CD4-positive, alpha-beta T cell treated with Interleukin-17A for 1 hour (primary cell): ENCODE data around the gene IRS1.

ENCODE experiments used
- DNase-seq: peaks from one replicate; pipeline ENCODE4 v3.0.0-alpha.2; 2020

IRS1 gene

DNA sequence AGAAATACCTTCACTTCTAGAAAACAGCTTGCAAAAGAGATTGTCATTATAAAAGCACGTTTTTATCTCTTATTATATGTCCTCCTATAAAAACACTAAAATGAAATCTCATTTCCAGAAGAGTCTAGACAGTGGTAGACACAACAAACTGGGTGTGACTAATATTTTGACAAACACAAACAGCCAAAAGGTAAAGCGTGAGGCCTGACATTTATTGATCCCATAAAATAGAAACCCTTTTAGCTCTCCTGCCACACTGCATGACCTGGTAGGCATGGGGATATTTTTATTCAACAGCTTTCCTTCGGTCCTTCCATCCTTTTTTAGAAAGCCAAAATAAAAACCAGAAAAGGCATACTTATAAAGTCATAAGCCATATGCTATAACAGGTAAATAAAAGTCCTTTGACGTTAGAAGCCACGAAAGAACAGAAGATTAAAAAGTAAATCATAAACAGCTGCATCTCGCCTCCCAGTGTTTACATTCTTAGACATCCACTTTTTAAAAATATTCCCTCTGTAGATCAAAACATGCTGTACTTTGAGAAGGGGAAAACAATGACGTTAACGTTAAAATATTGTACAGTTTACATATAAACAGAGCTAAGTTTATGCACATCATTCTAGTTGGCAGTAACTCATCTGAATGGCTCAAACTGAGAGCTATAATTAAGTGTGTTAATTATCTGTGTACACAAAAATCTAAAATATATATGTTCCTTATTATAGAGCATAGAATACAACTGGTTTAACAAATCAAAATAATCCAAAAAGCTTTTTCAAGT is 44.6 kb downstream of the IRS1 start:
- DNase-seq = no peak

GRCh38 chr2:226752887-226753286 is 46.7 kb downstream of the IRS1 start:
- DNase-seq = no peak

DNA sequence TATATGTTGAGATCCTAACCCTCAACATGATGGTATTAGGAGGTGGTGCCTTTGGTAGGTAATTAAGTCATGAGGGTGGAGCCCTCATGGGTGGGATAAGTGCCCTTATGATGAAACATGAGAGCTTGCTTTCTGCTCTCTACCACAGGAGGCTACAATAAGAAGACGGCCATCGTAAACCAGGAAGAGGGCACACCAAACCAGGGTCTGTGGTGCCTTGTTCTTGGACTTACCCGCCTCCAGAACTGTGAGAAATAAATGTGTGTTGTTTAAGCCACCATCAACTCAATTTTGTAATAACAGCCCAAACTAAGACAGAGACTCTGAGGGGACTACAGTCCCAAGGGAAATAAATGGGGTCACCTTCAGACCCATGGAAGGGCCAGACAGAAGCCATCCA is 52.3 kb downstream of the IRS1 start:
- no peak for DNase-seq

DNA sequence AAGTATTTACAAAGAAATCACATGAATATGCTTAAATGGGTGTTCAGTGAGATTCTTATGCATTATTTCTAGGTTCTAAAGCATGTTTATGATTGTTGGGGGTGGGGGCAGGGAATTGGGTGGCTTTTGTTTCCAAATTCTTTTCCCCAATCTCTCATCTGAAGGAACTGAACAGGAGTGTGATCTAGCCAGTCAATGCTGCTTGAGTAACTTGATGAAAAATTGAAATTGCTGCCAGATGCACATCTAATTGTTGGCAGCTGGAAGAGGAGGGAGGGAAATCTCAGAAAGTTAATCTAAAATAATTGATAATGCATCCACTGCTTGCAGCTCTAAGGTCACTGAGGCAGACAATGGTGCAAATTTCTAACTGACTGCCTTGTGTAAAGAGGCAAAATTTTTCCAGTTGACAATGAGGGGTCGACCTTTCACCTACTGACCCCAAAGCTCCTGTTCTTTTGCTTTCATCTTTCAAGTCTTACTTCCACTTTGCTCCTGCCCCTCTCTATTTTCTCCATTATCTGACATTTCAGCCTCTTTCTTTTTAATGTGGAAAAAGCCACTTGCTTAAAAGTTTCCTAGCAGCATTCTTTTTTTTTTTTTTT is 53.3 kb downstream of the IRS1 start:
- no peak for DNase-seq

DNA sequence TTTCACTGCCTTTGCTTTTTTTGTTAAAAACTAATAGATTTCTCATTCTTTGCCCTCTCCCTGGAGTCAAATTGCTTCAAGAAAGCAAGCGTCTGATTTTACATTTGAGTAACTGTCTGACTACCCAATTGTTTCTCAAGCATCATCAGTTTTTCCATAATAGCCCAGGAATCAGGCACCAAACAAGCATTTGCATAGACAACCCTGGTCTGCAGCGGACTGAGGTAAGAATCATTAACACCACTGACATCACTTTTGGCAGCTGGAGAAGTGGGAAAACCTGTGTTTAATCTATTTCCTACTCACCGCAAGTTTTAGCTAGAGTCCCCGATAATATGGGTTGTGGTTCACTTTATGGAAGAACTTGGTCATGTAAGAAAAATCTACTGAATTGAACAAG is 55.7 kb downstream of the IRS1 start:
- no peak for DNase-seq

DNA sequence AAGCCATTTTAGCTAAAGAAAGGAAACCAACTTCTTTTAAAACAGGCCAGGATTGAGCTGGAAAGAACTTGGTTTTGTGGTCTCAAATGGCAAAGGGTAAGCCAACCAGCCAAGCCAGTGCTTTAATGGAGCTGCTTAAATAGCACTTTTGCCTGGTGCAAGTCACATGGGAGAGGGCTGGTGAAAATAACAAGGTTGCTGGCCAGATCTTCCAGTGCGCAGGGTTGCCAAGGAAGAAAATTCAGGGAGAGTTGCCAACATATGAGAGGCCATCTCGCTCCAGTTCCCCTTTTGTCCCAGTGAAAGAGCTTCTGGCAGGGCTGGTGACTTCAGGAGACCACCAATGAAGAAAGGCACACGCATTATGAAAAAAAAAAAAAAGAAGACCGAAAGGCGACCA is 57.3 kb downstream of the IRS1 start:
- DNase-seq = no peak

DNA sequence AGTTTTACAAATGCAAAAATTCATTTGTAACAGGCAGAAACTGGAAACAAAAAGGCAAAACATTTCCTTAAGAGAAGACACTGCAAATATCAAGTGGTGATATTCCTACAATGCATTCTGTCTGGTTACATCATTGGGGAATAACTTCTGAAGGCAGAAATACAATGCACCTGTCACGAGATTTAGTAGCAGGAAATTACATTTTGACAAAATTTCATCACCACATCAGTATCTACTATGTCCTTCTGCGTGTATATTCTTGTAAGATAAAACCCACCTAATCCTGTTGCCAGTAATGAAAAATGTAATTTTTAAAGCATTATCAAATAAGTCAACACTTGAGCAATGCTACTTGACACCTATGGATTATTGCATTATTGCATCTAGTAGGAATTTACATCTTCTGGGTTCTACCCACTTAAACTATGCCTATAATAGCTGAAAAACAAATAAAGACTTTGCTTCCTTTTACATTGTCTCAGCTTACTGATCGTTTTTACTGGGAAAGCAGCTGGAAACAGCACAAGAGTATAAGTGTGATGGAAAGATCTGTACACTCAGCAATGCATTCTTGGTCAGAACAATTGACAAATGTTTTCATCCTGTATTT is 59.5 kb downstream of the IRS1 start:
- DNase-seq = no peak

DNA sequence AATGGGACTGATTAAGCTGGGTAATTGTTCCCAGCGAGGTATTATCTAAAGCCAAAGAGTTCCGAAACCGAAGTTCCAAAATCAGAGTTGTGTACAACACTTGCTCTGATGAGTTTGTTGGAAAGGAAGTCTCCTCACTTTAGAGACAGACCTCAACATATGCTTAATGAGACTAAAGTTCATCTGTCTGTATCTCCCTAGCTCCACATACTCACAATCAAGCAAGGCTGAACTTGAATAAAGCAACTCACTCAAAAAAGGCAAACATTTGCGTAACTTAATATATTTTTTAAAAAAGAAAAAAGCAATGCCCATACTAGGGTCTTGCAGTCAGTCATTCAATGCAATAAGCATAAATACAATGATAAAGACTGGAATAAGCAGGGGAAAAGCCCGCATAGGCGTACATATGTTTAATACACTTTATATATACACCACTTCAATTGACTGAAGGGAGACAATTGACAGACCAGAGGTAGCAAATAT is 60.0 kb downstream of the IRS1 start:
- DNase-seq = no peak

DNA sequence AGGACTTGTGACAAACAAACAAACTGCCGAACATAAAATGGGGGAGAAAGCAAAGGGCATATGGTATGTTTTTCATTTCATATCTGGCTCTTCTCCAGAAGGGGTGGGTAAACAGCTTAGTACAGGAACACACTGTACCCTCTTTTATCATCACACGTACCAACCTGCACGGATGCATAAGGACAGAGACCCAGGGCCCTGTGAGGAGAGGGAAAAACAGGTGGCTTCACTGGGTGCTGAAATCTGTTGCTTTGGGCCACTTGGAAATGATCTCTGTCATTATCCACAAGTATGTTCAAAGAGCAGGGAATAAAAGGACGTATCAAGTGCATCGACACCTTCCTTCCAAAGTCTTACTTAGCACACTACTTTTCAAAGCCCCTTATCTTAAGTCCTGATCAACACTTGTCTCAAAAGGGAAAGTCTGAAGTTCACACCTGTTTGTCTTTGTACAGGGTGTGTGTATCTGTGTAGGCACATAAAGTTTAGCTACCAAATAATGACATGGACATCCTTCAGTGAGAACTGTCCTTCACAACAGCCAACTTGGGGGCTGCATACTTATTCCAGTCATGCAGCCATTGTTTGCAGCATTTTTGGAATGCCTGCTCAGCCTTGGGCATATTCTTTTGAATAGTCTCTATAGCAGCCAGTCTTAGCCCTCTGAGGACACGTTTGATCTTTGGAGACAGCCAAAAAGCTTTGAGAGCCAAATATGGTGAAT is 60.6 kb downstream of the IRS1 start:
- DNase-seq = no peak

- DNase-seq = no peak
Observed at GRCh38 chr2:226738191-226738820, 61.3 kb downstream of the IRS1 start.

- no peak for DNase-seq
Observed at GRCh38 chr2:226736382-226736781, 63.2 kb downstream of the IRS1 start.

DNA sequence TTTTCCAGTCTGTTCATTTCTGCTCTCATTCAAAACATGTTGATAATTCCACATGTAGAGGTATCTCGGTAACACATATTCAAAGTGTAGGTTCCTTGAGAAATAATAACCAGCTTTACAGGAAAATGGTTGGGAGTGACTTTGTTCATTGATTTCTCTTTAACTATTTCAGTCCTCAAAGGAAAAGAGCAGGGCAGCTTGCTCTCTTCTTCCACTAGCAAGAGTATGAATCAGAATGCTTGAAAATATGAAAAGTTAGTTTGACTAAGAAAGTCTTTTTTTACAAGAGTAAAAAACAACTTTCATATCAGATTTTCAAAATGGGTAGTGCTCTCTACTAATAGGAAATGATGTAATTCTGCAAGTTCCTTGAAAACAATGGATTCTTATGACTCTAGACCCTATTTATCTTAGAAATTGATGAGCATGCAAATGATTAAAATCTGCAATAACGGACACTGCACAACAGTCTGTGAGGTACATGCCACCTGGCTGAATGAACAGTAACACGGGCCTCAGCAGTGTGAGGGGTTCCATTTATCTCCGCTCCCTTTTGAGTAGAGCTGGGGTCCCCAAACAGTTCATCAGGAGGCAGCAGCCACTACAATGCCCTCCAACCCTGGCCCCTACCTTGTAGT is 65.6 kb downstream of the IRS1 start:
- DNase-seq = no peak

GRCh38 chr2:226733189-226733858 is 66.3 kb downstream of the IRS1 start:
- DNase-seq = no peak

GRCh38 chr2:226732478-226733188 is 67.0 kb downstream of the IRS1 start:
- DNase-seq = no peak

DNA sequence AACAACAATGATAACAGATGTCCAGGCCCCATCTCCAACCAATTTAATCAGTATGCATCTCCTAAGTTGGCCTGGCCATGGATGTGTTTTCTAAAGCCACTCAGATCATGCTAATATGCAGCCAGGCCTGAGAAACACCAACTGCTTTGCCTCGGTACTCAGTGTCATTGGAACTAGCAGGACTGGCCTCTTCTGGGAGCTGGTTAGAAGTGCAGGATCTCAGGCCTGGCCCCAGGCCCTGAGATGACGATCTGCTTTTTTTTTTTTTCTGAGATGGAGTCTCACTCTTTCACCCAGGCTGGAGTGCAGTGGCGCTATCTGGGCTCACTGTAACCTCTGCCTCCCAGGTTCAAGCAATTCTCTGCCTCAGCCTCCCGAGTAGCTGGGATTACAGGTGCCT is 69.1 kb downstream of the IRS1 start:
- no peak for DNase-seq

GRCh38 chr2:226728996-226729395 is 70.6 kb downstream of the IRS1 start:
- DNase-seq = no peak

GRCh38 chr2:226727251-226727650 is 72.4 kb downstream of the IRS1 start:
- DNase-seq = no peak

DNA sequence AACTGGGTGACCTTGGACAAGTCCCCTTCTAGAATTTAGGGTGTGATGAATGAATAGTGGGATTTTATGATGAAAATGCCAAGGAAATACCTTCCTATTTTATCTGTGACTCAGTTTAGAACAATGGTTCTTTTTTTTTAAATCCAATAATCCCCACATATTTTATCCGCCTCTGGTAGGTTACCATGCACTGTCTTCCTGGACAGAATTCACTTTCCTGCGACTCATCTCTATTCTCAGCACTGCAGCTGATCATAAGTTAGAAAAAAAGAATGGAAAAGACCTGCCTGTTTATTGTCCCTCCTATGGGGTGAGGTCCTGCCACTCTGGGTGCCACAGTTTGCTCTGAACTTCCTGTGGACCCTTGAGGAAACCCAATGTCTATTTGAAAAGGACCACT is 73.1 kb downstream of the IRS1 start:
- no peak for DNase-seq

DNA sequence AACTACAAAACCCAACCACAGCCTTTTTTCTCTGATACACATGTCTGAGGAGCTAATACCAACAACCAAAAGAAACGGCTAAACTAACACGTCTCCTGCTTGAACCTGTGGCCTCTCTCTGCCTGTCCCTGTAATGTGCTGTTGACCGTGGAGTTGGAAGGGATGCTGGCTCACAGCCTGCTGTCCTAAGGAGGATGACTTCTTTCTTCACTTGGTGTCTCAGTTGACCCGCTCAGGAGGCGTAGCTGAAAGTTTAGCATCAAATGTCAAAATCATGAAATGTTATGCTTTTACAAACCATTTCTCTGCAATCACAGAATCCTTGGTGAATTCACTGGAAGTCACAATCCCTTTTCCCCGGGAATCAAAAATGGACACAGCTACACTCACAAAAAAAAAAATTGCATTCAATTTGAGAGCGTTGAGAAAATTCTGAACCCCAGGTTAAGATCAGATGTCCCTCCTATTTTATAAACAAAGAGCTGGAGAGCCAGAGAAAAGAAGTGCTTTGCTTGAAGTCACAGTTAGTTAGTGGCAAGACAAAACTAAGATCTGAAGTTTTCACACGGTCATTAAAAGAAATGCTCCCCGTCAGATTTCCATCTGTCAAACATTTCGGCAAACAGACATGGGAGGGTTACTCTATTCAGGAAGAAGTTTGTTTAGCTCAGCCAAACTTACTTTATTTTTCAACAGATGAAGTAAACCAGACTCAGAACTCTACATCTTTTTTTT is 74.3 kb downstream of the IRS1 start:
- DNase-seq = no peak

- DNase-seq = no peak
Observed at GRCh38 chr2:226721541-226721940, 78.1 kb downstream of the IRS1 start.

- no peak for DNase-seq
Observed at GRCh38 chr2:226720948-226721347, 78.7 kb downstream of the IRS1 start.
